Natural killer cell (primary cell): ENCODE data around the gene FYN. TPM values are rescaled to one million over a fixed set of nuclear protein-coding genes. Genes with fewer than 3 reads are reported as not detected.

Experiments
- ATAC-seq, 3 donors: fragments of 150-1000 bp in 2 of 3; fragments of 200-7000 bp in 1 of 3; cut with Tn5 transposase; 1 replicate in 1 of 3; 2 replicates in 2 of 3; pipeline ENCODE4 v1.10.0; 2021; ENCODE audit warnings: mild to moderate bottlenecking in 2 of 3, moderate library complexity in 2 of 3
- DNase-seq, 2 donors: peaks; one replicate each; pipeline versions ENCODE4 v3.0.0 to v3.0.0-alpha.2; 2013 to 2021; ENCODE audit warnings: mixed read lengths in 1 of 2
- H3K27ac ChIP-seq: one replicate; pipeline ENCODE4 v1.5.1; 2013; ENCODE audit warnings: mild to moderate bottlenecking, low read length
- H3K27me3 ChIP-seq: one replicate; pipeline ENCODE4 v1.6.1; 2013; ENCODE audit warnings: low read length; ENCODE audit not compliant: control insufficient read depth, insufficient read depth
- H3K36me3 ChIP-seq: one replicate; pipeline ENCODE4 v1.6.1; 2013; ENCODE audit warnings: low read length; ENCODE audit not compliant: control insufficient read depth, insufficient read depth
- H3K4me1 ChIP-seq: one replicate; pipeline ENCODE4 v1.6.1; 2013; ENCODE audit warnings: low read length; ENCODE audit not compliant: control insufficient read depth, insufficient read depth
- H3K4me3 ChIP-seq: one replicate; pipeline ENCODE4 v1.5.1; 2013; ENCODE audit warnings: low read length
- H3K9me3 ChIP-seq: one replicate; pipeline ENCODE4 v1.6.1; 2013; ENCODE audit warnings: low read length; ENCODE audit not compliant: control insufficient read depth, insufficient read depth
- H3K27ac Mint-ChIP-seq, 2 donors: one replicate each; pipeline ENCODE4 v1.8.0; 2022; ENCODE audit warnings: mild to moderate bottlenecking in 2 of 2, mixed read lengths in 2 of 2, moderate library complexity in 1 of 2
- H3K27me3 Mint-ChIP-seq, 2 donors: one replicate each; pipeline ENCODE4 v1.8.0; 2022; ENCODE audit warnings: low read depth in 2 of 2, mixed read lengths in 2 of 2
- H3K36me3 Mint-ChIP-seq: one replicate; pipeline ENCODE4 v1.8.0; 2022; ENCODE audit warnings: mixed read lengths
- H3K4me1 Mint-ChIP-seq, 2 donors: one replicate each; pipeline ENCODE4 v1.8.0; 2022; ENCODE audit warnings: mixed read lengths in 2 of 2
- H3K4me3 Mint-ChIP-seq: one replicate; pipeline ENCODE4 v1.8.0; 2022; ENCODE audit warnings: mild to moderate bottlenecking, moderate library complexity, mixed read lengths
- H3K9me3 Mint-ChIP-seq, 2 donors: one replicate each; pipeline ENCODE4 v1.8.0; 2022; ENCODE audit warnings: mixed read lengths in 2 of 2
- WGBS: methylation state at CpG from one replicate; pipeline ENCODE4 v1.1.7; 2013; ENCODE audit warnings: missing lambda C conversion rate; ENCODE audit not compliant: insufficient coverage; 5-methylcytosine and 5-hydroxymethylcytosine counted together
- intact Hi-C: fragments of 100-400 bp; cut with micrococcal nuclease; formaldehyde crosslinking; loops from one replicate; pipeline ENCODE4 v1.14.2; 2022
- total RNA-seq, 4 donors: library from RNA; stranded (reverse); fragments of 120-200 nt in 1 of 4; gene quantifications; one replicate each; pipeline versions ENCODE4 v1.2.3 to v1.2.4, GENCODE V29; 2013 to 2022
- TF ChIP-seq, protein P1 (sequence below): fragments of 200-600 bp; IDR thresholded peaks from one replicate; pipeline ENCODE4 v1.8.0; 2022; ENCODE audit warnings: antibody characterized with exemption

FYN gene
- total RNA-seq, 3 donors from 2014 or later (not counting 1 experiment from before 2014, with no cell fraction given), result 616 to 757 (median 713) TPM

DNA sequence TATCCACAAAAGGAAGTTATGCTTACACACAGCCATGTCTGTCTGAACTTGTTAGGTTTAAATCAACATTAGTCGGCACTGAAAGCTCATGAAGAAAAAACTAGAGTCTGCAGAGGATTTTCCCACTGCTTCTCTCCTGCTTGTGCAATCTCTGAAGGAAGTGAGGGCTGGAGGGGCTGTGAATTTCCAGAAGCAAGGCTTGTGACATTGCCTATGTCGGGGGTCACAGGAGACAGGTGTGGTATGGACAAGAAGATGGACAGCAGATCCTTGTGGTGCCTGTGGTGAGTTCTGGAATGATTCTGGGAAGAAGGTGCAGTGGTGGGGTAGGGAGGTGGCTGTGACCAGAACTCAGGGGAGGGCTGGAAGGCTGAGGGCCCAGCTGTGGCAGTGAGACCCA, 183.3 kb downstream of the FYN start:
- peaks cover 31% of the 10 kb centered on the region for H3K4me1 ChIP-seq
- Mint-ChIP-seq H3K4me3 (no peak overlapping the region), H3K36me3 (peaks cover 49% of the 10 kb centered on the region), H3K27me3 (no peaks in the 10 kb centered on the region), H3K4me1 (peaks cover 44 to 48% of the 10 kb centered on the region in 2 donors), H3K27ac (peak overlapping the region; percentile 54 to 66), H3K9me3 (no peaks in the 10 kb centered on the region)
- DNase-seq, result no peak
- H3K36me3 ChIP-seq, result peaks cover 95% of the 10 kb centered on the region
- TF ChIP-seq, protein P1, sequence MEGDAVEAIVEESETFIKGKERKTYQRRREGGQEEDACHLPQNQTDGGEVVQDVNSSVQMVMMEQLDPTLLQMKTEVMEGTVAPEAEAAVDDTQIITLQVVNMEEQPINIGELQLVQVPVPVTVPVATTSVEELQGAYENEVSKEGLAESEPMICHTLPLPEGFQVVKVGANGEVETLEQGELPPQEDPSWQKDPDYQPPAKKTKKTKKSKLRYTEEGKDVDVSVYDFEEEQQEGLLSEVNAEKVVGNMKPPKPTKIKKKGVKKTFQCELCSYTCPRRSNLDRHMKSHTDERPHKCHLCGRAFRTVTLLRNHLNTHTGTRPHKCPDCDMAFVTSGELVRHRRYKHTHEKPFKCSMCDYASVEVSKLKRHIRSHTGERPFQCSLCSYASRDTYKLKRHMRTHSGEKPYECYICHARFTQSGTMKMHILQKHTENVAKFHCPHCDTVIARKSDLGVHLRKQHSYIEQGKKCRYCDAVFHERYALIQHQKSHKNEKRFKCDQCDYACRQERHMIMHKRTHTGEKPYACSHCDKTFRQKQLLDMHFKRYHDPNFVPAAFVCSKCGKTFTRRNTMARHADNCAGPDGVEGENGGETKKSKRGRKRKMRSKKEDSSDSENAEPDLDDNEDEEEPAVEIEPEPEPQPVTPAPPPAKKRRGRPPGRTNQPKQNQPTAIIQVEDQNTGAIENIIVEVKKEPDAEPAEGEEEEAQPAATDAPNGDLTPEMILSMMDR, result no peak
- no peak overlapping the region for H3K4me3 ChIP-seq
- no peak overlapping the region for H3K27ac ChIP-seq
- no peak for ATAC-seq
- H3K27me3 ChIP-seq, result no peaks in the 10 kb centered on the region
- no peaks in the 10 kb centered on the region for H3K9me3 ChIP-seq
- 99% methylated on average over 2 of the region's 2 CpGs for WGBS
- intact Hi-C loops, result no loop called here

DNA sequence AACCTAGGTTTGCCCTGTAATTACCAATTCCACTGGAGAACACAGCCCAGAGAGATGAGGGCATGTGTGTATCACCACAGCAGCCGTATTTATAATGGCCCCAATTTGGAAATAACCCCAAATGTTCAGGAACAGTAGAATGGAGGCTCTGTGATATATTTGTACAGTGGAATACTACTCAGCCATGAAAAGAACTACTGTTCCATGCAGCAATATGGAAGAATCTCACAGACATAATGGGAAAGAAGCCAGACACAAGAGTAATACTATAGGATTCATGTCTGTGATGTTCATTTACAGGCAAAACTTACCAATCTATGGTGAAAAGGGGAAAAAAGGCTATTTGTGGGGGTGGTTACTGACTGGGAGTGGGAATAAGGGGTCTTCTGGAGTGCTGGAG, 183.8 kb downstream of the FYN start:
- Mint-ChIP-seq H3K36me3 (peaks cover 45% of the 10 kb centered on the region), H3K9me3 (no peaks in the 10 kb centered on the region), H3K27ac (peak overlapping the region; percentile 54 to 66), H3K4me1 (peaks cover 50 to 54% of the 10 kb centered on the region in 2 donors), H3K4me3 (no peak overlapping the region), H3K27me3 (no peaks in the 10 kb centered on the region)
- Histone ChIP-seq H3K27ac (no peak overlapping the region), H3K4me3 (no peak overlapping the region), H3K27me3 (no peaks in the 10 kb centered on the region), H3K9me3 (no peaks in the 10 kb centered on the region), H3K4me1 (peaks cover 35% of the 10 kb centered on the region), H3K36me3 (peaks cover 96% of the 10 kb centered on the region)
- ATAC-seq, result no peak
- intact Hi-C loops, result no loop called here
- no peak for DNase-seq
- 90% methylated on average over 1 of the region's 1 CpG for WGBS
- TF ChIP-seq, protein P1, result no peak

DNA sequence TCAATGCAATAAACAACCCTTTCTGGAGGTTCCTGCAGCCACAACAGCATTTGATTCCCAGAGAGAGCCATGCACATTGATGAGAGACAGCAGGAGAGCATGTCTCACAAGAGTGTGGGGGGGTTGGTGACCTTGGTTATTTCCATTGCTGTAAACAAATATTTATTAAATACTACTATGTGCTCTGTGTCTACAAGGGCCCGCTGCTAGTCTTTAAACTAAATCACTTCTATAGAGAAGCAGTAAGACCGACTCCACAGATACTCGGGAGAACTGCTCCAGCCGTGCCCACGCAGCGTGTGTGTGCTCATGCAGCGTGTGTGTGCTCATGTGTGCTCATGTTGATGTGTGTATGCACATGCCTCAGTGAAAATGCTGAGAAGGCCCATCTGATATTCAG, 184.9 kb downstream of the FYN start:
- Histone ChIP-seq H3K9me3 (no peaks in the 10 kb centered on the region), H3K4me3 (no peak overlapping the region), H3K36me3 (peaks cover 91% of the 10 kb centered on the region), H3K27ac (no peak overlapping the region), H3K27me3 (no peaks in the 10 kb centered on the region), H3K4me1 (peaks cover 34% of the 10 kb centered on the region)
- no peak for ATAC-seq
- Mint-ChIP-seq H3K27me3 (no peaks in the 10 kb centered on the region), H3K4me3 (no peak overlapping the region), H3K4me1 (peaks cover 60 to 65% of the 10 kb centered on the region in 2 donors), H3K36me3 (peaks cover 37% of the 10 kb centered on the region), H3K9me3 (no peaks in the 10 kb centered on the region), H3K27ac (peak overlapping the region; percentile 73)
- 92% methylated on average over 6 of the region's 7 CpGs for WGBS
- TF ChIP-seq, protein P1, result no peak
- intact Hi-C loops, result no loop called here
- DNase-seq, result no peak

DNA sequence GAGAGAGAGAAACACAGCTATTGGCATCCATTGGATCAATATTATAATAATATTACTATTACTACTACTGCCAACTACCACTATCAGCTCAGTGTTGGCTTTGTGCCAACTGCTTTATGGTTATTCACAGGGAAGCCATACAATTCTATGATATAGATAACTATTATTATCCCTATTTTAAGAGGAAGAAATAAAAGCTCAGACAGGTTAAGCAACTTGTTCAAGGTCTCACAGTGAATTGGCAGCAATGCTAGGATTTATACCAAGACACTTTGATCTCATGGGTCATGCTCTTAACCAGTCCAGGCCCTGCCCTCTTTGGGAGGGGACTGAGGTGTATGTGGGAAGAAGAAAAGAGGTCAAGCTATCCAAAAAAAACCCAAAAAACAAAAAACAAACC, 185.6 kb downstream of the FYN start:
- Histone ChIP-seq H3K27me3 (no peaks in the 10 kb centered on the region), H3K4me3 (no peak overlapping the region), H3K4me1 (peaks cover 34% of the 10 kb centered on the region), H3K36me3 (peaks cover 91% of the 10 kb centered on the region), H3K27ac (no peak overlapping the region), H3K9me3 (no peaks in the 10 kb centered on the region)
- no peak for ATAC-seq
- H3K4me3 Mint-ChIP-seq, result peak overlapping the region; percentile 43
- intact Hi-C loops, result no loop called here
- TF ChIP-seq, protein P1, result no peak
- no peaks in the 10 kb centered on the region for H3K27me3 Mint-ChIP-seq
- peaks cover 61 to 65% of the 10 kb centered on the region in 2 donors for H3K4me1 Mint-ChIP-seq
- DNase-seq, result peak in 1 of 2 donors; percentile 49
- H3K27ac Mint-ChIP-seq, result peak overlapping the region; percentile 73
- peaks cover 32% of the 10 kb centered on the region for H3K36me3 Mint-ChIP-seq
- H3K9me3 Mint-ChIP-seq, result no peaks in the 10 kb centered on the region
